Muscle of leg (tissue), 11 donors: ENCODE measurements around the gene MAS1L. TPM values are rescaled to one million over a fixed set of nuclear protein-coding genes. Genes with fewer than 3 reads are reported as not detected.

ENCODE experiments used
- DNase-seq: peaks from one replicate; pipeline ENCODE4 v3.0.0; 2013
- H3K27ac ChIP-seq: one replicate; pipeline ENCODE4 v1.5.1; 2013; ENCODE audit warnings: mild to moderate bottlenecking, low read length, control low read depth
- H3K27me3 ChIP-seq: one replicate; pipeline ENCODE4 v1.6.1; 2013; ENCODE audit warnings: low read length; ENCODE audit not compliant: control insufficient read depth, insufficient read depth
- H3K36me3 ChIP-seq: one replicate; pipeline ENCODE4 v1.6.1; 2013; ENCODE audit warnings: low read length; ENCODE audit not compliant: control insufficient read depth, insufficient read depth
- H3K4me1 ChIP-seq: one replicate; pipeline ENCODE4 v1.6.1; 2013; ENCODE audit warnings: low read length; ENCODE audit not compliant: control insufficient read depth, insufficient read depth
- H3K4me3 ChIP-seq: one replicate; pipeline ENCODE4 v1.5.1; 2013; ENCODE audit warnings: low read length, control low read depth
- H3K9me3 ChIP-seq: replicated peaks from 2 replicates; pipeline ENCODE4 v1.6.1; 2013; ENCODE audit warnings: low read depth, low read length; ENCODE audit not compliant: control insufficient read depth
- WGBS: methylation state at CpG from one replicate; pipeline ENCODE4 v1.1.5; 2013; ENCODE audit warnings: missing lambda C conversion rate; ENCODE audit not compliant: insufficient coverage; 5-methylcytosine and 5-hydroxymethylcytosine counted together
- polyA plus RNA-seq, 8 donors: library from polyadenylated mRNA; unstranded; fragments of 120-200 nt; gene quantifications; one replicate each; pipeline versions ENCODE4 v1.2.1 to v1.2.3, GENCODE V29; 2013; ENCODE audit warnings: inconsistent platforms in 1 of 8, low replicate concordance in 1 of 8; ENCODE audit not compliant: insufficient read length in 8 of 8, insufficient read depth in 1 of 8
- total RNA-seq: library from RNA; stranded (reverse); fragments of 120-200 nt; gene quantifications from one replicate; pipeline ENCODE4 v1.2.4, GENCODE V29; 2013

MAS1L gene
- total and polyA plus RNA-seq, 9 donors = not detected

DNA sequence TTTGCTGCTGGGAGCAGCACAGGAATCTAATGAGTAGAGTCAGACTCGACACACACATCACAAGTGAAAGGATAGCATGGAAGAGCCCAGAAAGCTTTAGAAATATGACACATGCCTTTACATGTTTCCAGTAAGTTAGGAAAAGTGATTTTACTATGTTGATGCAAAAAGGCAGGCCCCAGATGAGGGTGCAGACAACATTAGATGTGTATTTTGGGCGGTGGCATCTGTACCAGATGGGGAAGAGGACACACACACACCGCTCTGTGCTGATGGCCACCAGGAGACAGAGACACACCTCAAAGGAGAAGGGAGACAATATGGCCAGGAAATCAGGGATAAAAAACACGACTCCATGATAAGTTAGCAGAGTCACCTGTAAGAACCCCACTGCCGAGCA is 625 bp downstream of the MAS1L start:
- no peaks in the 10 kb centered on the region for H3K4me1 ChIP-seq
- DNase-seq = no peak
- no peak overlapping the region for H3K27ac ChIP-seq
- no peaks in the 10 kb centered on the region for H3K36me3 ChIP-seq
- 87% methylated on average over 4 of the region's 5 CpGs for WGBS
- no peaks in the 10 kb centered on the region for H3K27me3 ChIP-seq
- no peak overlapping the region for H3K4me3 ChIP-seq
- no peaks in the 10 kb centered on the region for H3K9me3 ChIP-seq

DNA sequence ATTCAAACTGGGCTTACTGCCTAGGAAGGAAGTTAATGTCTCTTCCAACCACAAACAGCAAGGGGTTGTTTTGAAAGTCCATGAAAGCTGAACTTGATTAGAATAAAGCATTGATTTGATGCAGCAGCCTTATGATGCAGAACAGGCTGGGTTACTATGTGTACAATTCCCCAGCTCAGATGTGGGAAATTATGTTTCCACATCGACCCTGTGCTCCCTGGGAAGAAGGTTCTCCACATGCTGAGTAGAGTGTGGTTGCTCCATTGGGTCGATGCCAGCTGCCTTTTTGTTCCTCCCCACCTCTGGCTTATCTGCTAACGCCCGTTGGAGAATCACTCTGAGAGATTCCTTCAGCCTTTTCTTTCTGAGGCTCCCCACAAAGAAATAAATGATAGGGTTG is 1.2 kb downstream of the MAS1L start:
- H3K9me3 ChIP-seq = no peaks in the 10 kb centered on the region
- WGBS = no CpG with 5 or more reads among the region's 4 CpGs

DNA sequence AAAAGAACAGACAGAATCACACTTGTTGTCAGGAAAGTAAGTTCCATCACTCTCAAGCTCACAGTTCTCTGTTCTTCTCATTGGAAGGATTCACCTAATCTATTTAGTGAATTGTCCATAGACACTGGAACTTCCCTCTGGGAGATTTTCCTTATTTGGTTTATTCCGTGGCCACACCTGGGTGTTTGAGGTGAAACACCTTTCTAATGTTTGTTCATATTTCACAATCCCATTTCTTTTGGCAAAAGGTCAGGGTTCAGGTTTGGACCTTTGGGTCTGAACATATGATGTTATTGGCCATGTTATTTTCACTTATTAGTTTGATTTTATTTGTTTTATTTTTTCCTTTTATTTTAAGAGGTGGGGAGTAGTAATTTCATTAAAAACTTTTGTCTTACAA is 4.0 kb downstream of the MAS1L start:
- Histone ChIP-seq H3K27ac (no peak overlapping the region), H3K27me3 (no peaks in the 10 kb centered on the region), H3K4me3 (no peak overlapping the region), H3K4me1 (no peaks in the 10 kb centered on the region), H3K36me3 (no peaks in the 10 kb centered on the region), H3K9me3 (no peaks in the 10 kb centered on the region)
- DNase-seq = no peak
- WGBS = no CpG with 5 or more reads among the region's 1 CpG

More for the DNA sequence above, 1.2 kb downstream of the MAS1L start:
- Histone ChIP-seq H3K27ac (no peak overlapping the region), H3K36me3 (no peaks in the 10 kb centered on the region), H3K4me3 (no peak overlapping the region), H3K27me3 (no peaks in the 10 kb centered on the region), H3K4me1 (no peaks in the 10 kb centered on the region)
- DNase-seq = no peak

GRCh38 chr6:29483186-29483585 is 4.6 kb downstream of the MAS1L start:
- Histone ChIP-seq H3K27me3 (no peaks in the 10 kb centered on the region), H3K4me3 (no peak overlapping the region), H3K36me3 (no peaks in the 10 kb centered on the region), H3K4me1 (no peaks in the 10 kb centered on the region), H3K9me3 (no peaks in the 10 kb centered on the region), H3K27ac (no peak overlapping the region)
- DNase-seq = no peak
- WGBS = no CpG with 5 or more reads among the region's 3 CpGs

GRCh38 chr6:29479560-29479959 is 8.2 kb downstream of the MAS1L start:
- Histone ChIP-seq H3K27me3 (no peaks in the 10 kb centered on the region), H3K36me3 (no peaks in the 10 kb centered on the region), H3K27ac (no peak overlapping the region), H3K9me3 (no peaks in the 10 kb centered on the region), H3K4me1 (no peaks in the 10 kb centered on the region), H3K4me3 (no peak overlapping the region)
- DNase-seq = no peak
- WGBS = 76% methylated on average over 2 of the region's 2 CpGs

- no peaks in the 10 kb centered on the region for H3K9me3 ChIP-seq
- WGBS = 89% methylated on average over 3 of the region's 5 CpGs
- H3K4me1 ChIP-seq = no peaks in the 10 kb centered on the region
- H3K27me3 ChIP-seq = no peaks in the 10 kb centered on the region
- H3K27ac ChIP-seq = no peak overlapping the region
- H3K36me3 ChIP-seq = no peaks in the 10 kb centered on the region
- no peak overlapping the region for H3K4me3 ChIP-seq
- no peak for DNase-seq
These were observed 9.0 kb downstream of the MAS1L start for GRCh38 chr6:29478740-29479139.

- no peaks in the 10 kb centered on the region for H3K4me1 ChIP-seq
- DNase-seq = no peak
- no peaks in the 10 kb centered on the region for H3K27me3 ChIP-seq
- H3K4me3 ChIP-seq = no peak overlapping the region
- WGBS = 72% methylated on average over 3 of the region's 5 CpGs
- no peaks in the 10 kb centered on the region for H3K36me3 ChIP-seq
- no peak overlapping the region for H3K27ac ChIP-seq
- no peaks in the 10 kb centered on the region for H3K9me3 ChIP-seq
These were observed 9.8 kb downstream of the MAS1L start for GRCh38 chr6:29477923-29478450.

DNA sequence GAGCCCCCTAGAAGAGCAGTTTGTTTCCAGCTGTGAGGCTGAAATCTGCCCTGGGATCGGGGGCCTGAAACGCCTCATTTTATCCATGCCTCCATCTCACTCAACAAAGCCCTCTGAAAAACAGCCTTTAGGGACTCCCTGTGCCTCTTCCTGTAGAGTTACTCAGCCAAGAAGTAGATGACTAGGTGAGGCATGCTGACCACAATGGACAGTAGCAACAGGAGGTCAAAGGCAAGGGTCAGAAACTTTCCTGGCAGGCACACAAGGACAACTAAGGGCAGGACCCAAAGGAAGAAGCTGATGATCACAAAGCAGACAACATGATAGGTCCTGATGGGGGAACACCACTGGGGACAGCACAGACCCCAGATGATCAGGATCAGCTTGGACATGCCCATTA is 12.8 kb downstream of the MAS1L start:
- Histone ChIP-seq H3K4me1 (no peaks in the 10 kb centered on the region), H3K27me3 (peaks cover 2% of the 10 kb centered on the region), H3K36me3 (no peaks in the 10 kb centered on the region), H3K4me3 (no peak overlapping the region), H3K9me3 (no peaks in the 10 kb centered on the region), H3K27ac (no peak overlapping the region)
- WGBS = no CpG with 5 or more reads among the region's 2 CpGs
- DNase-seq = no peak

GRCh38 chr6:29466241-29466640 is 21.5 kb downstream of the MAS1L start:
- Histone ChIP-seq H3K4me1 (no peaks in the 10 kb centered on the region), H3K27me3 (peaks cover 2% of the 10 kb centered on the region), H3K9me3 (no peaks in the 10 kb centered on the region), H3K27ac (no peak overlapping the region), H3K4me3 (no peak overlapping the region), H3K36me3 (no peaks in the 10 kb centered on the region)
- WGBS = no CpG with 5 or more reads among the region's 6 CpGs
- DNase-seq = no peak

DNA sequence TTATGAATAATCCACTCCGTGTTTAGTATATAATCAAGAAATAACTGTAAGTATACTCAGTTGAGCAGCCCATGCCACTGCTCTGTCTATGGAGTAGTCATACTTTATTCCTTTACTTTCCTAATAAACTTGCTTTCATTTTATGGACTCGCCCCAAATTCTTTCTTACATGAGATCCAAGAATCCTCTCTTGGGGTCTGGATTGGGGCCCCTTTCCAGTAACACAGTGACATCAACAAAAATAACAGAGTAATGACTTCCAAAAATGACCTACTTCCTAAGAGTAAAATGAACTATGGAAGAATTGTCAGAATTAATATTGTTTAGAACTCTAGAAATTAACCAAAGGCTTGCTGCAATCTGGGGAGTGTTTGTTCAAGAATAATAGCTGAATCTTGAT is 22.0 kb downstream of the MAS1L start:
- H3K27ac ChIP-seq = no peak overlapping the region
- peak; percentile 68 for DNase-seq
- no peaks in the 10 kb centered on the region for H3K4me1 ChIP-seq
- no peak overlapping the region for H3K4me3 ChIP-seq
- no CpG with 5 or more reads among the region's 2 CpGs for WGBS
- H3K27me3 ChIP-seq = peaks cover 2% of the 10 kb centered on the region
- H3K36me3 ChIP-seq = no peaks in the 10 kb centered on the region
- H3K9me3 ChIP-seq = no peaks in the 10 kb centered on the region

GRCh38 chr6:29465279-29465678 is 22.5 kb downstream of the MAS1L start:
- Histone ChIP-seq H3K27me3 (no peaks in the 10 kb centered on the region), H3K27ac (no peak overlapping the region), H3K9me3 (no peaks in the 10 kb centered on the region), H3K4me1 (no peaks in the 10 kb centered on the region), H3K36me3 (no peaks in the 10 kb centered on the region), H3K4me3 (no peak overlapping the region)
- WGBS = no CpG with 5 or more reads among the region's 2 CpGs
- DNase-seq = no peak
